Activated T-helper 9 cell treated with anti-CD3 and anti-CD28 coated beads, Interleukin-2, amount 50 U/mL, for 16 hours (primary cell): ENCODE results near the gene TNS3.

ENCODE experiments used
- DNase-seq: peaks from one replicate; pipeline ENCODE4 v3.0.0-alpha.2; 2020; ENCODE audit warnings: low read depth

The TNS3 gene

DNA sequence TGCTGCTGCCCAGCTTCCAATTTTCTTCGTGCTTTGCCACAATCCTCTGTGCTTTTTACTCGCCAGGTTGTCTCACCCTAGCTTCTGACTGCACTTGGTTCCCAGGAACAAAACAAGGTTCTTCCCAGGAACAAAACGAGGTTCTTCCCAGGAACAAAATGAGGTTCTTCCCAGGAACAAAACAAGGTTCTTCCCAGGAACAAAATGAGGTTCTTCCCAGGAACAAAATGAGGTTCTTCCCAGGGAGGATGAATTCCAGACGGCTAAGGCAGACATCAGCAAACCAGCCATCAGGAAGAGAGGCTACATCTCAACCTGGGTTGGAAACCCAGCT, 41.9 kb downstream of the TNS3 start:
- no peak for DNase-seq

DNA sequence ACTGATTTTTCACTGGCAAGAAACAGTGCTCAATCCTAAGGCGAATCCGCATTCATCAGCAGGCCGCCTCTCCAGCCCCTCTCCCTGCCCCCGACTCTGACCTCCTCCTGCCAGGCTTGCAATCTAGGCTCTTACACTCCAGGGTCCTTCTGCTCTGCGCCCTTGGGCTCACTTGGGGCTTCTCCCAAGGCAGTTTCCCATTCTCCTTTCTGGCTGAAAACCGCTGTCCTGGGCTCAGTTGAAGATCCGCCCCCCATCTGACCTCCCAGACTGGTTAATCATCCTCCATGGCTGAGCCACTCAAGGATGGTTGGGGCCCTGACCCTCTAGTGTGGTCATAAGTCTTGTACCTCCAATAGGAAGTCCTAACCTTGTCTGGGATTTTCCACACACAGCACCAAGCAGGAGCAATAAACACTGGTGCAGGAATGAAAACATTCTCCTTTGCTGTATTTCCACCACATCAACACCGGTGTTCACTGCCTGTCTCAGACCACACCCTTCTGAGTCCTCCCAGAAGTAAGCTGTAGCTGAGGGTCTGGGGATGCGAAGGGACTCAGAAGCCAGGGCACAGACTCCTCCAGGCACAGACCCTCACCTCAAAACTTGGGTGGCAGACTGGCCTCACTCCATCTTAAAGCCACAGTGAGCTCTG, 42.4 kb downstream of the TNS3 start:
- DNase-seq, result no peak

DNA sequence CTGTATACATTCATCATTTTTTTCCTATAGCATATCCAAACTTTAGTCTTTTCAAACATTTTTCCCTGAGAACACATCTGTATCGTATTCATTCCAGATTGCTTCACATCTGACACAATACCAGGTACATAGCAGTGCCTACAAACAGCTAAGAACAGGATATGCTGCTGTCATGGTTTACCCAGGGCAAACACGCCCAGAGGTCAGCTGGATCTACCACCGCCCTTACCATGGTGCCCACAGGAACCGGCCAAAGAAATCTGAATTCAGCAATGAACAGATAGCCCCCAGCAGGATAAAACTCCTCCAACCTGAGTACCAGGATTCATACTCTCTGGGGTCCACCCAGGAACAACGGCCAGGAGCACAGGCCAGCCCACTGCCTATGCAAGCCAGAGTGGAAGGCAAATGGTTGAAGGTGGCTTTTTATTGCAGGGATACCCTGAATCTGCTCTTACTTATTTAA, 43.0 kb downstream of the TNS3 start:
- no peak for DNase-seq

DNA sequence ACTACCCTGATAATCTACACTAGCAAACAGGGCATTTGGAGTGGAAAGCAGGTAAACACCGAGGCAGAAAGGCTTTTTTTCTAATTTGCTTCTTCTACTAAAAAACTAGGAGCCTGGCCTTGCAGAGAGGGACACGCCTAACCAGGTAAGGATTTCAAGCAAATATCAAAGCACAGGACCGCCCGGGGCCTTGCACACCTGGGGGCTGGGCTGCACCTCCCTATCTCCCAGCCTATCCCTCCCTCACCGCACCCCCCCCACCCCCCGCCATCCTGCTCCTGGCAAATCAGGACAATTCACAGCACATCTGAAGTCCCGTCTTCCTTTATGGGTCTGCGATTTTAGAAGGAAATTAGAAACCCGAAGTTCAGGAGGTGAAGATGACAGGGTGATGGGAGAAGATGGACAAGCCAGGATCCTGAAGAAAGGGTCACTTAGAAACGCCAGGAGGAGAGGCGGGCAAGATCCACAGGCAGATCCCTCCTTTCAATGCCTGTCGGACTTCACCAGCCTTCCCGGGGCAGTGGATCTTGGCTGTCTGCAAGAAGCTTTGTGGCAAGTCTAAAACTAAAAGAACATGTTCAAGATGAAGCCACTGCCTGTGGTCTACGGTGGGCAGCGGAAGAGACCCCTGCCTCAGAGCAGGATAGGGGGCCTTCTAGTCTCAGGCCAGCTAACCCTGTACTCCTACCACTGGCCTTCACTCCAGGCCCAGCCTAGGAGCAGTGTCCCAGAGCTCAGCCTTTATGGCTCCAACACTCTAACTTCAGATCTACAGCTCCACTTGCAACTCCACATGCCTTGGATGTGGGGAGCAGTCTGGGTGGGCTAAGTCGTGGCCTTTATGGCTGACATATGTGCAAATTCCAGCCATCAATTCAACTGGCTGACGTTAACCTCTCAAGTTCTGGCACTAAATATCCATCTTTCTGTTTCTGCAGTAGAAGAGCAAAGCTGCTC, 43.9 kb downstream of the TNS3 start:
- DNase-seq, result no peak

DNA sequence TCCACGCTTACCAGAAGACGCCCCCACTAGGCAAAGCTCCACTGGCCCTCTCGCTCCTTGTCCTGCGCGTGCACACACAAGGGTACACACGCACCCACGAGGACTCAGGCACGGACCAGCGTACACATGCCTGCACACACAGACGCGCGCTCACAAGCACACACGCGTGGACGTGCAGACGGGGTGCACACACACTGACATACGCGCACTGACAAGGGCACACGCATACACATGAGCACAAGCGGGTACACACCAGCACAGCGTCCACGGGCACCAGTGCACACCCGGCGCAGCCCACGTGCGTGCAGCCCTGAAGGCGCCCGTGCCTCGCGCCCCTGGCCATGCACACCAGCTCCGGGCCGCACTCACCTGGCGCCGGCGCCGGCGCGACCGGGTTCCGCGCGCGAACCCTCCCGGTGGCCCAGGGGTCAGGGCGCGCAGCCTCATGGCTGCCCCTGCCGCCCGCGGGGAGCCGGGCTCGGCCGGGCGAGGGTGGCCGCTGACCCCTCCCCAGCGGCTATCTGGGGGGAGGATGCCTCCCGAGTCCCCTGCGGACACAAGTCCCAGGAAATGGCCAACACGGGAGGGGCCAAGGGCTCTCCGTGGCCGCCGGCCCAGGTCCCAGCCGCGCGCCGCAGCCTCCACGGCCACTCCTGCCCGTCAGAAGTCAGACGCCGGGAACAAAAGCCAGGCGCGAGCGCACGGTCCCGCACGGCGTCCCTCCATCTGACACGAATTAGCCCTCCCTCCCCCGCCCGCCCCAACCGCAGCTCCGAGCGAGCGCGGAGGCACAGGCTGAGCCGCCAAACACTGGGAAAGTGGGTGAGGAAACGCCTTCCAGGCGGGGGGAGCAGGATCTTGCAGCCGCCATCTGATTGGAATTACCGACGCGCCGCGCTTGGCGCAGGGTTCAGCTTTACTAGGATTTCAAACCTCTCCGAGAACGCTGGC, 45.0 kb downstream of the TNS3 start:
- DNase-seq, result no peak

DNA sequence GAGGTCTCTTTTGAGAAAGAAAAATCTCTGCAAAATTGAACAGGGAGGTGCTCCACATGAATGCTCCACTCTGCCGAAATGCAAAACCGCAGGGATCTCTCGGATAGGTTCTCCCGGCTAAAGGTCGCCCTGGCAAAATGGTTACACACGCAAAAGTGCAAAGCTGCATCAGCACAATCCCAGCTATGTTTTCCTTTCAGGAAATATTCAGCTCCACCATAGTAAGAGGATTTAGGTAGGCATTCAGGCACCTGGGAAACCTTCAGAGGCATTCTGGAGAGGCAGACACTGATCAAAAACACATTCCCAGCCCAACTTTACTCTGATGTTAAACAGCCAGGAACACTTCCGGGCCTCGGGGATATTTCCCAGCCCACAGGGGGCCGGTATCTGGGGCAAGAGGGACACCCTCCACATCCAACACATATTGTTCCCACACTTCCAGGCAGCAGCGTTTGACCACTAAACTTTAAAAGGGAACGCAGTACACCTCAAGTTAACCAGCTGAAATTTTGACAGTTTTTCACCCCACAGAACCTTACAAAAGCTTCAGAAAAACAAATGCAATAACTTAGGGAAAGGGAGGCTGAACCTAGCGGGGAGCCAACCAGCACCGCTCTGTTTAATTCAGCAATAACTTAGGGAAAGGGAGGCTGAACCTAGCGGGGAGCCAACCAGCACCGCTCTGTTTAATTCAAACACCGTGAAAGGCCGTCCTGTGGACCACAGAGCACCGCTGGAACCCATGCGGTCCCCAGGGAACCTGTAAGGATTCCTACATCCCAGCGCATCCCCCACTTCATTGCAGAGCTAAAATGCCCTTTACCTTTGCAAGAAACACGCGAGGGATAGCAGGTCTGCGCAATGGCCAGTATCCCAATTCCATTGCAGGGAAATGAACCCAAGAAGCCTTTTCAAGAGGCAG, 45.9 kb downstream of the TNS3 start:
- DNase-seq, result no peak

DNA sequence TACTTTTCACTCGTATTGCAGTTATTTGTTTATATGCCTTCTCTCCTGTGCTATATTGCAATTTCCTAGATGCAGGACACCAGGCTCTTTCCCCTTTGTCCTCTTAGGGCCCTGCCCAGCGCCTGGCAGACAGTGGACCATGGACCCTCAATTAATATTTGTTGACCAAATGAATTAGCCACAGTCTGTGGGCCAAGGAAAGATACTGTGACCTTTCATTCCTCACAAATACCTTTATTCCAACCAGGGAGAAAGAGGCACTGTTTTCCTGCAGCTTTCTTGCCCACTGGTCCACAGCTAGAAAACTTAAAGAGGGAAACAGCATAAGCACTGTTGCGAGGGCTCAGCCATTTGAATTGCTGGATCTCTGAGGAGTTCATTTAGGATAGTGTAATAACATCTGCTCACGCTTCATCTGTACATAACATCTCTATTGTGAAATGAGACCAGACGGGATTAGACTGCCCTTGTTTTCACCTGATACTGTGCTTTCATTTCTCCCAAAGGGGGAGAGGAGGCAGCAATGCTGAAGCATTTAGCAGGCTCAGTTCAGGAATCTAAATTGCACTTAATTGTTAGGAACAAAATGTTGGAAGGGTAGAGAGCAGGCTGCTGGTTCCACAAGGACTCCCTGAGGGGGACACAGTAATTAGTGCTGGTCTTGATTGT, 46.7 kb downstream of the TNS3 start:
- DNase-seq, result no peak

DNA sequence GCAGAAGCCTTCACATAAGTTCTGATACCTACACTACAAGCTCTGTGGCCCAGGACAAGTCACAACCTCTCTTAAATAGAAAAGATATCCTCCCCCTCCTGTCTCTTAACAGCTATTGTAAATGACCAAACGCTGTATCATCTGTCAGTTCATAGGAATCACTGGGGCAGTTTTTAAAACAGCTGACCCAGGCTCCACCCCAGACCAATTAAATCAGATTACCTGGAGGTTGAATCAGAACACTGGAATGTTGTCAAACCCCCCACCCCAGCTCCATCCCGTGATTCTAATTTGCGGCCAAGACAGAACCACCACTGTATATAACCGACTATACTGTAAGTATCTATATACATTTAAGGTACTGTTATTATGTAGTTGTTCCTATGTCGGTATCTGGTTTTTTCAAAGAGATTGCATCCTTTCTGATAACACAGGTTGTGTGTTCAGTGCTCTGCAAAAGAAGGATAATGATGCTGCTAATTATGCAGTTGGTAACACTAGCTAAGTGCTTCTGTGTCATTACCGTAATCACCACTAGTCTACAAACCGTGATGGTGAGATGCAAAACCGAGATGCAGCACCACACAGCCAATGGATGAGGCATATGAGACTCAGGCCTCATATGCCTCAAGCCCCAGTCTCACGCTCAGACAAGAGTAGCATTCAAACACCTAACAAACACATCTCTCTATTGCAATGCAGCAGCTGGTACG, 47.4 kb downstream of the TNS3 start:
- DNase-seq, result no peak

DNA sequence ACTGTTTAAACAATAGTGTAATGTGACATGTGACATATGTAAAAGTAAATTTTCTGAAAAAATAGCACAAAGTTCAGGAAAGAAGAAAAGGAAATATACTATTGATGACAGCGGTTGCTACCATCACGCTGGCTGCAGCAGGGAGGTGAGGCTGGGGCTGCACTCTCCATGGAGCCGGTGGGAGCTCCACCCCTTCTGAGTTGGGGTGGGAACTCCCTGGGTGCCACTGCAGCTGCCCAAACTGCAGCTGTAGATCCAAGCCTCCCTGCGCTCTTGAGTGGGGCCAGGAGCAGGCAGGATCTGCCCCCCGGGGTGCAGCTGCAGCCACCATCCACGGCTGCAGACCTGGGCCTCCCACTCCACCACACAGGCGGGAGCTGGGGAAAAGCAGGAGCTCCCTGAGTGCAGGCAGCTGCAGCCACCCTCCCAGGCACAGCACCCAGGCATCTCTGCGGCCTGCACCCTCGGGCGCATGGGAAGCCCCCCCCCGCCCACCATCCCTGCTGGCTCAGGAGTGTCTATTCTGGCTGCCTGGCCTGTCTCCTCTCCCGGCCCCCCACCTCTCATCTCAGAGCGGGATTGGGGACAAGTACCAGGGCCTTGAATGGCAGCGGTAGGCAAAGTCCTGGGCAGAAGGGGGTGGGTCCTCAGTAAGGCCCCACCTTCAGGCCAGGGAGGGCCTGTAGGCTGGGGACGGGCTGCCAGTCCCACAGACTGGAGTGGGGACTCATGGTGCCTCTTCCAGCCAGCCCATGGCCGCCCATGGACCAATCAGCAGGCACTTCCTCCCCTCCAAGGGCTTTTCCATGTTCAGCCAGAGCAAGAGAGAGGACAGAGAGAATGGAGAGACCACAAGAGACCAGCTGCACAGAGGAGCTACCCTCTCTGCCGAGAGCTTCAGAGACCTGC, 50.1 kb downstream of the TNS3 start:
- no peak for DNase-seq

DNA sequence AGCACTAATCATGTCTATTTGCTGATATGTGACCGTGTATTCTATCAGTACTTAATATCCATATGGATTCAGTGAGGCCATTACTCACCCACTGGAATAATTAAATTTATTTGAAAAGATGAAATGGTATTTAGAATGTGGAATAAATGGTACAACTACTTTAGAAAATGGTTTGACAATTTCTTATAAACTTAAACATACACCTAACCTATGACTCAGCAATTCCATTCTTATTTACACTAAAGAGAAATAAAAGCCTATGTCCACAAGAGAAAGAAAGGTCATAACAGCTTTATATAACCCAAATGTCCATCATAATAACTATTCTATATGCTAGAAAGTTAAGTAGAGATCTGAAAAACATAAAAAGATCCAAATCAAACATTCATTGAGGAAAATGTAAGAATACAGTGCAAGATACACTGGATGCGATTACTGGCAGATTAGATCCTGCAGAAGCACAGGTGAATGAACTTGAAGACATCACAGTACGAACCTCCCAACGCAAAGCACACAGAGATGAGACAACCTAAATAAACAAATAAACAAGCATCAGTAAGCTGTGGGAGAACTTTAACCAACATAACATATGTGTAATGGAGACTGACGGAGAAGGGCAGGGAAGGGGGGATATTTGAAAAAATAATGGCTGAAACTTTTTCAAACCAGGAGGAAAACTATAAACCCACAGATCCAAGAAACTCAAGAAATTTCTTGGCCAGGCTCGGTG, 51.9 kb downstream of the TNS3 start:
- DNase-seq, result no peak

DNA sequence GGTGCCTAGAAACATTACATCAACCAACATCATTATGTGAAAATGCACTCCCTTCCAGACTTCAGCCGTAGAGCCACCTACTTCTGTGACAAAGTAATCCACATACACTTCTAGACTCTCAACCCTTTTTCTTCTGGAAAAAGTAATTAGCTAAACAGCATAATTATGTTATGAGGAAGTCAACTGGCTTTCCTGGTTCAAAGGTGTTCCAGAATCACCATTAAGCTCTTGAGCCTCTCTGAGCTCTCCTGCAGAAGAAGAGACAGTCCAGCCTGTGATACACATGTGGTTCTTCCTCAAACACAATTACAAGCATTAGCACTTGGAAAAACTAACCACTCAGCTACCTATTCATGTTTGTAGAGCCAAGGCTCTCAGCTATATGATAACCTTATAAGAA, 52.5 kb downstream of the TNS3 start:
- DNase-seq, result no peak

DNA sequence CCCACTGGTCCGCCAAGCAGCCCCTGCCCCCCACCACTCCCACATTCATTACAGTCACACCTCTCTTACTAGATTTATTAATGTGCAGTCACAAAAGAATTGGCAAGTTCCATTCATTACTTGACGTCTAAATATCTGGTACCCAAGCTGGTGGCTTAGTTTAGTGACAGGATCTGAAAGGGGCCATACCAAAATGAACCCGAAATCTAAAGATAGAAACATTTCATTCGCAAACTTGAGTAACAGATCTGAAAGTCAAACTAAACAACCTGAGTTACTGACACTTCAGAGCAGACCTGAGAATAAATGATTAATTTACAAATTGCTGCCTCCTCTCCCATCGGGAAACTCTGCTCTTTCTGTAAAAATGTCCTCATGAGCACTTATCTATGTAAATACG, 53.4 kb downstream of the TNS3 start:
- DNase-seq, result no peak

DNA sequence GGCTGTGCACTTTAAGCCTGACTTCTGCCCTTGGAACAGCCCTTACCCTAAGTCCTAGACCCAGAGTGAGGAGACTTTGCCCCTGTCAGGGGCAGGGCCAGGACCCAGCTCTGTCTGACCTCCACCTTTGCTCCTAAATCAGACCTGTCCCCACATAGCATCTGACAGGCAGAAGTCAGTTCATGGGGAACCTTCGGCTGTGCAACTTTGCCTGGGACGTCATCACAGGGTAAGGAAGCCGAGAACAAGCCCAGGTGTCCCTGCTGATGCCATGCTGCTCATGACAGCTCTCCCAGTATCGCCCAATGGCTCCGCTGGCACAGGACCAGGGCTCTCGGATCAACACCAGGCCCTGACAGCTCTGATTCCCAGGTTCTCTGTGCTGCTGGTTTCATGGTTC, 55.4 kb downstream of the TNS3 start:
- no peak for DNase-seq

DNA sequence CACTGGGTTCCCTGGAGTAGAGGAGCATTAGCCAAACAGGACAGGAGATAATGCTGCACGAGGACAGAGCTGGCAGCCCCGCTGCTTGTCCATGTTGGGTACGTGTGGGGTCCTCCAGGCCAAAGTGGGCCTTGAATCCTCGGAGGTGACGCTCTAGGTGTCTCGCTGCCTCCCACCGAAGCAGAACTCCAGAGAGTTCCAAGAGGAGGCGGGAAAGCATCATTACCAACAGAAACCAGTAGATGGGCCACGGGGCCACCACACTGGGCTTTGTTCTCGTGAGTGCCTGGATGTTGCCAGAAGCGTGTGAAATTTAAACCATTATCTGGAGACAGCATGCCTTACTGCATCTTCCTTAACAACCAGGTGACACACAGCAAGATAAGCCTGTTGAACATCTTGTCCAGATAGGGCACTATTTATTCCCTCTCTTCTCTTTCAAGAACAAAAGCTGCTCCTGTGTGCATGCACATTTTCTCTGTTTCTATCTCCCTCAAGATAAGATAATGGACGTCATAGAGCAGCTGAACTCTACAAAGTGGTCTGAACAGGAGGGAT, 56.8 kb downstream of the TNS3 start:
- DNase-seq, result no peak

DNA sequence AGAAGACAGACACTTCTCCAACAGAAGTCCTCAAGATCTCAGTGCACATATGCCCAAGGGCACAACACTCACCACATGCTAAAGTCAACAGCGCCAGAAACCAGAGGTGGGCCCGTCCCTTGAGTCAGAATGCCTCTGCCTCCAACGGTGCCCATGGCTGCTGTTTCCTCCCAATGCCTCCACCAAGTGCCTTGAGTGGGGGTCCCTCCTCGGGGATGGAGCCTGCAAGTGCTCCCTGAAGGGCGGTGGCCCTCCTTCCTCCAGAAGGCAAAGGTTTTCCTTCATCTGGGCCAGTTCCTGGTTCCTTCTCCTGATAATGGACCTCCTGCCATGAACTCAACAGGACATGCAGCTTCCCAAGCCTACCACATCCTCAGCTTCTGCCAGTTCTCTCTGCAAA, 58.5 kb downstream of the TNS3 start:
- DNase-seq, result no peak

DNA sequence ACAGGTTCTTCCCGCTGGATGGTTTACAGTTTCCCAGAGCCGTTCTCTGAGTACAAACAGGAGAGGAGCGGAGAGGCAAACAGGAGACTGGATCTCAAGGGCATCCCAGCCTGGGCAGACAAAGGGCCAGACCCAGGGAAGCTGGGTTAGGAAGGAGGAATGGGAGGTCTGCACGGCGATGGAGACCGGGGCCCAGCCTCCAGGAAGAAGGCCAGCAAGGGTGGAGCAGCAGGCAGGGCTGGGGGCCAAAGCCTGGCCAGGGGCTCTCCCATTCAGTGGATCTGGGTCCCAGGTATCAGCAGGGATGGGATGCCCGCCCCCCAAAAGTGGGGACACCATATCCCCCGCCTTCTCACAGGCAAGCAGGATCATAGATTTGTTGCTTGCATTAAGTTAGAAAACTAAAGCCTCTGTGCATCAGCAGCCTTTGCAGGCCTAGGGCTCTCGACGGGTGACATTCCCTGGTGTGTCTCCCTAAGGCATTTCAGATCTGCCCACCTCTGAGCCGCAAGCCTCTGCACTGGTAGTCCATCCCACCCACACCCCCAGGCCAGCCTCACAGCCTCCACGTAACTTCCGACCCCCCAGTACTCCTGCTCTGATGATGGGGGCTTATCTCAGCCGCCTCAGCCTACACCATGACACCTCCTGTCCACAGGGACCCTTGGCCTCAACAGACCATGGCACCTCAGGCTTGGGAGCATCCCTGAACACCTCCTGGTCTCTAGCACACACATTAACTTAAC, 59.9 kb downstream of the TNS3 start:
- DNase-seq, result no peak
